ENCODE data around the gene SPNS2.

DNA sequence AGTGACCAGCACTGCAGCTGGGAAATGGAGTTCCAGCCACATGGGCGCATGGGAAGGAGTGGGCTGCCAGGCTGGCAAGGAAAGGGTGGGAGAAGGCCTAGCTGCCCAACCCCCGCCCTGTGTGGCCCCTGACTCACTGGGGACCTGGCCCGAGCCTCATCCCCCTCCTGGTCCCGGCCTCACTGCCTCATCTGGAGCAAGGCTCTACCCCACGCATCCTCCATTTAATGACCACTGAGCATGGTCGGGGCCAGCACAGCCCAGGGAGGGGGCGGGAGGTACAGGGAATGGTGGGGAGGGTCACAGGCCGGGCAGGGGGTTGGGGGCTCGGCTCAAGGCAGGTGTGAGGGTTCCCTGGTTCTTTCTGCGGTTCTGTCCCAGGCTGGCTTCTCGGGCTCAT is 16.1 kb downstream of the SPNS2 start:
- TF ChIP-seq, protein P1, sequence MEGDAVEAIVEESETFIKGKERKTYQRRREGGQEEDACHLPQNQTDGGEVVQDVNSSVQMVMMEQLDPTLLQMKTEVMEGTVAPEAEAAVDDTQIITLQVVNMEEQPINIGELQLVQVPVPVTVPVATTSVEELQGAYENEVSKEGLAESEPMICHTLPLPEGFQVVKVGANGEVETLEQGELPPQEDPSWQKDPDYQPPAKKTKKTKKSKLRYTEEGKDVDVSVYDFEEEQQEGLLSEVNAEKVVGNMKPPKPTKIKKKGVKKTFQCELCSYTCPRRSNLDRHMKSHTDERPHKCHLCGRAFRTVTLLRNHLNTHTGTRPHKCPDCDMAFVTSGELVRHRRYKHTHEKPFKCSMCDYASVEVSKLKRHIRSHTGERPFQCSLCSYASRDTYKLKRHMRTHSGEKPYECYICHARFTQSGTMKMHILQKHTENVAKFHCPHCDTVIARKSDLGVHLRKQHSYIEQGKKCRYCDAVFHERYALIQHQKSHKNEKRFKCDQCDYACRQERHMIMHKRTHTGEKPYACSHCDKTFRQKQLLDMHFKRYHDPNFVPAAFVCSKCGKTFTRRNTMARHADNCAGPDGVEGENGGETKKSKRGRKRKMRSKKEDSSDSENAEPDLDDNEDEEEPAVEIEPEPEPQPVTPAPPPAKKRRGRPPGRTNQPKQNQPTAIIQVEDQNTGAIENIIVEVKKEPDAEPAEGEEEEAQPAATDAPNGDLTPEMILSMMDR (IDR thresholded peaks at IDR 0.05): no peak
- TF ChIP-seq POLR2A (IDR thresholded peaks at IDR 0.05): no peak
